ENCODE measurements around the gene SLC25A38.

SLC25A38 gene

GRCh38 chr3:39390181-39390580, 7.0 kb downstream of the SLC25A38 start:
- H4K8ac ChIP-seq (ENCODE audit: low read depth, low read length) = no peak overlapping the region
- H3K23ac ChIP-seq (ENCODE audit: low read depth, low read length, poor library complexity) = no peak overlapping the region
- H4K91ac ChIP-seq (ENCODE audit: low read depth, low read length, poor library complexity) = no peak overlapping the region
- DNase-seq (ENCODE audit: low spot score) = no peak
- H3K4me3 ChIP-seq (ENCODE audit: low read length in 2 of 2) = no peak overlapping the region
- H3K4ac ChIP-seq (ENCODE audit: low read length) = no peak overlapping the region
- no peak overlapping the region for H2BK12ac ChIP-seq (ENCODE audit: low read length)
- peaks cover 13% of the 10 kb centered on the region for H3K79me1 ChIP-seq (ENCODE audit: low read depth, low read length)
- no peak overlapping the region for H2AK5ac ChIP-seq (ENCODE audit: low read depth, low read length)
- WGBS, 2 donors (ENCODE audit: extremely low coverage in 2 of 2, insufficient read length in 2 of 2, insufficient replicate concordance in 1 of 2) = no CpG with 5 or more reads among the region's 4 CpGs
- no peak overlapping the region for H2BK15ac ChIP-seq (ENCODE audit: low read length)
- peaks cover 25 to 68% of the 10 kb centered on the region in 2 donors for H3K36me3 ChIP-seq (replicated peaks in 1 of 2; ENCODE audit: control insufficient read depth in 2 of 2, insufficient read depth in 2 of 2, low read length in 2 of 2)
- H2BK120ac ChIP-seq (ENCODE audit: low read depth, low read length) = no peak overlapping the region
- H2AFZ ChIP-seq (ENCODE audit: low read length) = no peak overlapping the region
- no peaks in the 10 kb centered on the region for H3K9me3 ChIP-seq (replicated peaks in 1 of 2; ENCODE audit: control insufficient read depth in 2 of 2, insufficient read depth in 1 of 2, low read depth in 1 of 2, low read length in 2 of 2)
- no peaks in the 10 kb centered on the region for H3K27me3 ChIP-seq (ENCODE audit: control insufficient read depth in 3 of 3, insufficient read depth in 3 of 3, low read depth in 1 of 3, low read length in 3 of 3)
- no peak overlapping the region for H2BK5ac ChIP-seq (ENCODE audit: low read length)
- H3K9ac ChIP-seq (ENCODE audit: low read depth, low read length, poor library complexity) = no peak overlapping the region
- no peak overlapping the region for H3K14ac ChIP-seq (ENCODE audit: low read length)
- H3K18ac ChIP-seq (ENCODE audit: low read length) = no peak overlapping the region
- no peak overlapping the region for H3K4me2 ChIP-seq (ENCODE audit: insufficient read depth, low read length, poor library complexity, severe bottlenecking)
- no peaks in the 10 kb centered on the region for H3K4me1 ChIP-seq (ENCODE audit: control insufficient read depth in 2 of 2, insufficient read depth in 1 of 2, low read depth in 1 of 2, low read length in 2 of 2)
- no peak overlapping the region for H3K27ac ChIP-seq (replicated peaks; ENCODE audit: low read length)

- Histone ChIP-seq H3K18ac (ENCODE audit: low read length) (no peak overlapping the region), H4K8ac (ENCODE audit: low read depth, low read length) (no peak overlapping the region), H3K9me3 (replicated peaks in 1 of 2; ENCODE audit: control insufficient read depth in 2 of 2, insufficient read depth in 1 of 2, low read depth in 1 of 2, low read length in 2 of 2) (no peaks in the 10 kb centered on the region), H3K23ac (ENCODE audit: low read depth, low read length, poor library complexity) (no peak overlapping the region), H3K9ac (ENCODE audit: low read depth, low read length, poor library complexity) (no peak overlapping the region), H2BK15ac (ENCODE audit: low read length) (no peak overlapping the region), H2BK12ac (ENCODE audit: low read length) (no peak overlapping the region), H2BK5ac (ENCODE audit: low read length) (no peak overlapping the region), H3K36me3 (replicated peaks in 1 of 2; ENCODE audit: control insufficient read depth in 2 of 2, insufficient read depth in 2 of 2, low read length in 2 of 2) (peaks cover 29 to 78% of the 10 kb centered on the region in 2 donors), H2AFZ (ENCODE audit: low read length) (no peak overlapping the region), H3K4me1 (ENCODE audit: control insufficient read depth in 2 of 2, insufficient read depth in 1 of 2, low read depth in 1 of 2, low read length in 2 of 2) (no peaks in the 10 kb centered on the region), H2BK120ac (ENCODE audit: low read depth, low read length) (no peak overlapping the region), H3K4me2 (ENCODE audit: insufficient read depth, low read length, poor library complexity, severe bottlenecking) (no peak overlapping the region), H3K27ac (replicated peaks; ENCODE audit: low read length) (no peak overlapping the region), H3K79me1 (ENCODE audit: low read depth, low read length) (no peaks in the 10 kb centered on the region), H2AK5ac (ENCODE audit: low read depth, low read length) (no peak overlapping the region), H3K14ac (ENCODE audit: low read length) (no peak overlapping the region), H3K27me3 (ENCODE audit: control insufficient read depth in 3 of 3, insufficient read depth in 3 of 3, low read depth in 1 of 3, low read length in 3 of 3) (no peaks in the 10 kb centered on the region), H3K4ac (ENCODE audit: low read length) (no peak overlapping the region), H3K4me3 (ENCODE audit: low read length in 2 of 2) (peak overlapping the region in 1 of 2 donors; percentile 28), H4K91ac (ENCODE audit: low read depth, low read length, poor library complexity) (no peak overlapping the region)
- WGBS, 2 donors (ENCODE audit: extremely low coverage in 2 of 2, insufficient read length in 2 of 2, insufficient replicate concordance in 1 of 2) = no CpG with 5 or more reads among the region's 3 CpGs
- DNase-seq (ENCODE audit: low spot score) = no peak
Observed at GRCh38 chr3:39396690-39397089, 13.5 kb downstream of the SLC25A38 start.

GRCh38 chr3:39398700-39399099, 15.5 kb downstream of the SLC25A38 start:
- no peak for DNase-seq (ENCODE audit: low spot score)
- no peaks in the 10 kb centered on the region for H3K9me3 ChIP-seq (replicated peaks in 1 of 2; ENCODE audit: control insufficient read depth in 2 of 2, insufficient read depth in 1 of 2, low read depth in 1 of 2, low read length in 2 of 2)
- no CpG with 5 or more reads among the region's 4 CpGs for WGBS, 2 donors (ENCODE audit: extremely low coverage in 2 of 2, insufficient read length in 2 of 2, insufficient replicate concordance in 1 of 2)

GRCh38 chr3:39401983-39402382, 18.8 kb downstream of the SLC25A38 start:
- Histone ChIP-seq H2BK12ac (ENCODE audit: low read length) (no peak overlapping the region), H3K14ac (ENCODE audit: low read length) (no peak overlapping the region), H2AFZ (ENCODE audit: low read length) (no peak overlapping the region), H3K36me3 (replicated peaks in 1 of 2; ENCODE audit: control insufficient read depth in 2 of 2, insufficient read depth in 2 of 2, low read length in 2 of 2) (peaks cover 8 to 27% of the 10 kb centered on the region in 2 donors), H3K4ac (ENCODE audit: low read length) (no peak overlapping the region), H3K27ac (replicated peaks; ENCODE audit: low read length) (no peak overlapping the region), H2BK120ac (ENCODE audit: low read depth, low read length) (no peak overlapping the region), H3K4me3 (ENCODE audit: low read length in 2 of 2) (no peak overlapping the region), H3K4me2 (ENCODE audit: insufficient read depth, low read length, poor library complexity, severe bottlenecking) (no peak overlapping the region), H3K9ac (ENCODE audit: low read depth, low read length, poor library complexity) (no peak overlapping the region), H3K9me3 (replicated peaks in 1 of 2; ENCODE audit: control insufficient read depth in 2 of 2, insufficient read depth in 1 of 2, low read depth in 1 of 2, low read length in 2 of 2) (no peaks in the 10 kb centered on the region), H2BK5ac (ENCODE audit: low read length) (no peak overlapping the region), H3K23ac (ENCODE audit: low read depth, low read length, poor library complexity) (no peak overlapping the region), H4K8ac (ENCODE audit: low read depth, low read length) (no peak overlapping the region), H4K91ac (ENCODE audit: low read depth, low read length, poor library complexity) (no peak overlapping the region), H3K79me1 (ENCODE audit: low read depth, low read length) (no peaks in the 10 kb centered on the region), H3K4me1 (ENCODE audit: control insufficient read depth in 2 of 2, insufficient read depth in 1 of 2, low read depth in 1 of 2, low read length in 2 of 2) (peaks cover 0 to 2% of the 10 kb centered on the region in 2 donors), H3K27me3 (ENCODE audit: control insufficient read depth in 3 of 3, insufficient read depth in 3 of 3, low read depth in 1 of 3, low read length in 3 of 3) (no peaks in the 10 kb centered on the region), H3K18ac (ENCODE audit: low read length) (no peak overlapping the region), H2BK15ac (ENCODE audit: low read length) (no peak overlapping the region), H2AK5ac (ENCODE audit: low read depth, low read length) (no peak overlapping the region)
- no peak for DNase-seq (ENCODE audit: low spot score)
- WGBS, 2 donors (ENCODE audit: extremely low coverage in 2 of 2, insufficient read length in 2 of 2, insufficient replicate concordance in 1 of 2) = no CpG with 5 or more reads among the region's 2 CpGs

More at GRCh38 chr3:39398700-39399099, 15.5 kb downstream of the SLC25A38 start:
- Histone ChIP-seq H3K79me1 (ENCODE audit: low read depth, low read length) (no peaks in the 10 kb centered on the region), H3K9ac (ENCODE audit: low read depth, low read length, poor library complexity) (no peak overlapping the region), H2BK15ac (ENCODE audit: low read length) (no peak overlapping the region), H2AK5ac (ENCODE audit: low read depth, low read length) (no peak overlapping the region), H2BK12ac (ENCODE audit: low read length) (no peak overlapping the region), H3K14ac (ENCODE audit: low read length) (no peak overlapping the region), H3K4me3 (ENCODE audit: low read length in 2 of 2) (no peak overlapping the region), H2BK5ac (ENCODE audit: low read length) (no peak overlapping the region), H3K36me3 (replicated peaks in 1 of 2; ENCODE audit: control insufficient read depth in 2 of 2, insufficient read depth in 2 of 2, low read length in 2 of 2) (peaks cover 23 to 59% of the 10 kb centered on the region in 2 donors), H3K27ac (replicated peaks; ENCODE audit: low read length) (no peak overlapping the region), H3K18ac (ENCODE audit: low read length) (no peak overlapping the region), H2AFZ (ENCODE audit: low read length) (no peak overlapping the region), H3K4me1 (ENCODE audit: control insufficient read depth in 2 of 2, insufficient read depth in 1 of 2, low read depth in 1 of 2, low read length in 2 of 2) (no peaks in the 10 kb centered on the region), H2BK120ac (ENCODE audit: low read depth, low read length) (no peak overlapping the region), H4K8ac (ENCODE audit: low read depth, low read length) (no peak overlapping the region), H3K4me2 (ENCODE audit: insufficient read depth, low read length, poor library complexity, severe bottlenecking) (no peak overlapping the region), H3K27me3 (ENCODE audit: control insufficient read depth in 3 of 3, insufficient read depth in 3 of 3, low read depth in 1 of 3, low read length in 3 of 3) (no peaks in the 10 kb centered on the region), H3K23ac (ENCODE audit: low read depth, low read length, poor library complexity) (no peak overlapping the region), H4K91ac (ENCODE audit: low read depth, low read length, poor library complexity) (no peak overlapping the region), H3K4ac (ENCODE audit: low read length) (no peak overlapping the region)
